HL-60/S4 treated with retinoic acid at 250 ng/mL for 4 days and 3 days (cell line): ENCODE results near the gene PPCS.

Source experiments
- in situ Hi-C: fragments of 300-500 bp; cut with MboI; formaldehyde crosslinking; loops from 2 replicates; pipeline ENCODE4 v1.7.0; 2022; ENCODE audit warnings: low sequenced_read_pairs

Gene PPCS

DNA sequence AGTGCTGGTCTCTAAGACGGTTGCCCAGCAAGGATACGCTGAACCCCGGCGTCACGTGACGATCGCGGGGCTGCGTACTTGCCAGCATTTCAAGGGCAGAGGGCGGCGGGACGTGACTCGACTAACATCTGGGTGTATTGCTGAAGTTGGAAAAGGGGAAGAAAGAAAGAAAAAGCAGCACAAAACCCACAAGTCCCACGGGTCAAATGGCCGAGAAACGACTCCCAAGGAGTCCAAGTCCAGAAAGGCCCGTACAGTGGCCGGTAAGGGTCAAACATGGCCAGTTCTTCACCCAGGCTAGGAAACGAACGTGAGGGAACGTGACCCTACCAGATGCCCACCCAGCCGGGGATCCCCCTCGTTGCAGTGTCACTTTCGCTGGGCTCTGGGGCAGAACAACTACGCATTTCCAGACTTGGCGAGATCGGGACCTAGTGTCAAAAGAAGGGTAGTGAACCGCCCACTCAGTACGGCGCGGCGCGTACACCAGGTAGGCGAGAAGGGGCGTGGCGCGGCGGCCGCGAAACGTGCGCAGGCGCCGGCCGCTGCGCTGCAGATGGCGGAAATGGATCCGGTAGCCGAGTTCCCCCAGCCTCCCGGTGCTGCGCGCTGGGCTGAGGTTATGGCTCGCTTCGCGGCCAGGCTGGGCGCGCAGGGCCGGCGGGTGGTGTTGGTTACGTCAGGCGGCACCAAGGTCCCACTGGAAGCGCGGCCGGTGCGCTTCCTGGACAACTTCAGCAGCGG is at the start of gene PPCS, which contains the start of gene ZMYND12:
TSS of gene PPCS (plus strand) at position 534 of the 744 bp plus-strand sequence. CDS start at position 557, 23 bp downstream.
TSS of gene ZMYND12 (minus strand) at position 13 of the 744 bp plus-strand sequence. CDS start 25 bp downstream, outside the sequence.
- in situ Hi-C loops: no loop called here

DNA sequence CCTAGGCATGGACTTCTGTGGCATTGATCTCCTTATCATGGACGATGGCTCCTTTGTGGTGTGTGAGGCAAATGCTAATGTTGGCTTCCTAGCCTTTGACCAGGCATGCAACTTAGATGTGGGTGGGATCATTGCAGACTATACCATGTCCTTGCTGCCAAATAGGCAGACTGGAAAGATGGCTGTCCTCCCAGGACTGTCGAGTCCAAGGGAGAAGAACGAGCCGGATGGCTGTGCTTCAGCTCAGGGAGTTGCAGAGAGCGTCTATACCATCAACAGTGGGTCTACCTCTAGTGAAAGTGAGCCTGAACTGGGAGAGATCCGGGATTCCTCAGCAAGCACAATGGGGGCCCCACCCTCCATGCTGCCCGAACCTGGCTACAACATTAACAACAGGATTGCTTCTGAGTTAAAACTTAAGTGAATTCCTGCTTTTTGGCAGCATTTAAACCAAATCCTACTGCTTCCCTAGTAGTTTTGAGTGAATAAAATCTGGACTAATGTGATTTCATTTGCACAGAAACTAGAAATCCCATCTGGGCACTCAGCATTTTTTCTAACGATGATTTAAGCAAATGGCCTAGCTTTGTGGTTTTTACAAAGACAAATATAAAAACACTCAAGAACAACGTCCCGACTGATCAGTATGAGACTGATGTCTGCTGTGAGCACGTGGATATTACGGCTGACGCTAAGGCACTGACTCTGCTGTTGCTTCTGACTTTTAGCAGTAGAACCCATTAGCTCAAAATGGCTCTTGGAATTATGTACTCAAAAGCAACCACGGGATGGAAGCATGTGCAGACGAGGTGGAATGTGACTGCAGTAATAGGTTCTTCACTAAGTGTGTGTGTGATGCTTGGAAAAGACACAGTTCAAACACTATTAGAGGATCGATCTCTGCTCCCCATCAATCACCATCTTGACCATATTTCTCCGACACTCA is 41.5 kb upstream of the PPCS start:
- in situ Hi-C loops: no loop called here

DNA sequence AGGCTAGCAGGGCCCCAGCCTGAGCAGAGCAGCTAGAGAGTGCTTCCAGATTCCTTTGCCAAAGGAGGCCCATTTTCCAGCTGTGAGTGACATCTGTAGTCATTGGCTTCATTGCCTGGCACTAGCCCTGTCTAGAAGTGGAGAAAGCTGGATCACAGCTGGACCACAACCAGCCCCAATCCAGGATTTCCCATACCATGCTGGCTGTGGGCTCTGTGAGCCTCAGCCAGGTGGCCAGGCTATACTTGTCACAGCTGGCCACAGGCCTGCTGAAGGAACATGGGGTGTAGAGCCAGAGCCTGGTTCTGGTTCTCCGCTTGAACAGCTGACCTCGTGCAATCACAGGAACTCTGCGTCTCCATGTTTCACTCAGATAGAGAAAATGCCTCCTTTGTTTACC is 39.2 kb upstream of the PPCS start:
- in situ Hi-C loops: no loop called here

DNA sequence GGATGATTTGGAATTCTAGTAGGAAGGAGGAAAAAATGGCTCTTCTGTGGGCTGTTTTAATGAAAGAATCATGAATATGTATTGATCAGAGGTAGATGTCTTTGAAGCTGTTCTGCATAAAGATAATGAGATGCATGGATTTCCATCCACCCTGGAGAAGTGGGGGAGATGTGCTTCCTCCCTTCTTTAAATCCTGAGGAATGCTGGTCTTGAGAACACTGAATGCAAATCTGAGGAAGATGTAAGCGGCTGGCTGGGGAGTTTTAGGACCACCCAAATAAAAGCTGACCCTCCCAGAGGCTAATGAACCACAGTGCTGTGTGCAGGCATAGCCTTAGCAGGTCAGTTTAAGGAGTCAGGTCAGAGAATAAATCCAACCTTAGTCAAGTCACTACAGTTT is 37.8 kb upstream of the PPCS start:
- in situ Hi-C loops: no loop called here

DNA sequence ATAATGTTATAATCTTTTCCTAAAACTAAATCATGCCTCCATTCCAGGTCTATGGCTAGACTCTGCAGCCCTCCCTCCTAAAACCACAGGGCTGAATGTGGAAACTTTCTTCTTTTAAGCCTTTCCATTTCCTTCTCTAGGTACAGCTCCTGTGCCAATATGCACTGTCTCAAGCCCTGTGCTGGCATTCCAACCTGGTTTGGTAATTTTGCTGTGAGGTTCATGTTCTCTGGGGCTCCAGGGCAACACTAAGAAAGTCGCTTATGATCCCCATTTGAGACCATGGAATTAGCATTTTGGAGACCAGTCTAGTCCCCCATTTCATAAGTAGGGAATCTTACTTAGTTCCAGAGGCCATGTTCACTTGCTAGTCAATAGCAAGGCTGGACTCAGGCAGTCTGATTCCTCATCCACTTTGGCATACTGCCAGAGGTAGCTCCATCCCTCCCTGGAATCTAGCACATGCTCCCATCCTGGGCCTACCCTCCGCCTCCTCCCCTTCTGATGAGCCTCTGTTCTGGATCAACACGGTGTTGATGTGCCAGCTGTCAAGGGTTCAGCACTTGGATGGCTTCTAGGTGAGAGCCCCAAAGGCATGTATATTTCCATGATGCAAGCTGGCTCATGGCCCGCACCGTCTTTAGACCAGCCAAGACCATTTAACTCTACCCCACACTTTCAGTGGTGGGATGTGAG is 37.1 kb upstream of the PPCS start:
- in situ Hi-C loops: no loop called here

DNA sequence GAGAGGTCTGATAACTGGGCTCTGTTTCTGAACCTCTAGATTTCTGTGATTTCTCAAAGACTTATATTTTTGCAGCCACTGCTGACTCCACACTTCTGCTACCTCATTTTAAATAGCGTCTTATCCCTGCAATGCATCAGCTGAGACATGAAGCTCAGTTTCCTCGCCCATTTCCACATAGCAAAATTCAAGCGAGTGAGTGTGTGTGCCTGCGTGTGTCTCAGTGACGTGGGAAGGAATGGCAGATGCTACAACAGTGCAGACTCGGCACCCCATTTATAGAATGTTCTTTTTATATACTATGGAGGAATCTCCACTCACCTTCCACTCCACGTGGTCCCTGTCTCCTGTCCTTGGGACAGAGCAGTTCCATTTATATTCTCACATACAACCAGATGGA is 36.2 kb upstream of the PPCS start:
- in situ Hi-C loops: no loop called here

DNA sequence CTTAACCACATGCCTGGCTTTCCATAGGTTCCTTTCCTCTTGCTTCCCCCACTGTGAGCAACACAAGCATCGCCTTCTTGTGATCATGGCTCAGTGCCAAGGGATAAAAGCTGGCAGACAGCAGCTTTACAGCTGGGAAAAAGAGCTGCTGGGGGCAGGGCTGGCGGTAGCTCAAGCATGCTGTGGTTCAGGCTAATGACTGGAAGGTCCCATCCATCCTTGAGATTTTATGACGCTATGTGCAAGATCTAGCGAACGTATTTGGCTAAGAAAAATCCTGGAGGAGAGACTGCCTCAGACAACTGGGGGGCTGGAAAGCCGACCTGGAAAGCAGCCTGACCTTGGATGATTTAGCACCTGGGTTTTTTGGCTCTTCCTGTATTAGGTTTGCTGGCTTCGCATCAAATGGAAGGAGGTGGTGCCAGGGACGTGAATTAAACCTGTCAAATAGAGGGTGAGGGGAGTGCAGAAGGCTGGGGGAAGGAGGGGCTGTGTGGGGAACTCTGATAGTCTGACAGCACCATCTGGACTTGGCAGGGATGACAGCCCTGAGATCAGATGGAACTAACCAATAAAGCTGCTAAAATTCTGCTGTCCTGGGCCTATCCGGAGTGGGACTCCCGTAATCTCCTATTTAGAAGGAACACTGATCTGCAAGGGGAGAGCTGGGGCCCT is 35.3 kb upstream of the PPCS start:
- in situ Hi-C loops: no loop called here

DNA sequence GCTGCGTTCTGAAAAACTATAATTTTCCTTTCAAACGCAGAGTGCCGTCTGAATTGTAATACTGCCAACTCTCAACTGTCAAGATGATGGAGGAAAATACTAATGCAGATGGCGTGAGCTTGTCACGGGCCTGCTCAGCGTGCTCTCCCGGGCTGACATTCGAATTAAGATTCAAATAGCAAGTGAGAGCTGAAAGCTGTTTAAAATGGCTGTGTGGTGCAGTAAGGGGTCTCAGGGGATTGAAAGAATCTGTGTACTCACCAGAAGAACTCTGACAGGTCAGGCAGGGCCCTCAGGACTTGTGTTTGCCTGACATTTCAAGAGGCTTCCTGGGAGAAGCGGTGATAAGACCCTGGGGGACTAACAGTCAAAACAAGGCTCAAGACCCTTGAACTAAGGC is 33.6 kb upstream of the PPCS start:
- in situ Hi-C loops: no loop called here

DNA sequence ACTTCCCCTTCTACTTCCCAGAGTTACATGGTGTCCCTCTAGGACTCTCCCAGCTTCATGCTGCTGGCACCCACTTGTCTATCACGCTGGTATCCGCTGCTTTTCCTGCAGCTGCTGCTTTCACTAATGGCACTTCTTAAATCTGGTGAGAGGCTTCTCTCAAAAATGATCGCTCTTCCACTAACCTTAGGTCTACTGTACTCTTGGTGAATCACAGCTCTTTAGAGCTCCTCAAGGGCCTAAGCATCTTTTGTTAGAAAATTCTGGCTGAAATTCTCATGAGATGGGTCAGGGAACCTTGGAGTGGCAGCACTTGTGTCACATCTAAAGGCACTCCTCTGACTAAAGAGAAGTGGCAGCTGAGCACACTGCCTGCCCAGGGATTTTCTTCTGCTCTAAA is 32.7 kb upstream of the PPCS start:
- in situ Hi-C loops: no loop called here

DNA sequence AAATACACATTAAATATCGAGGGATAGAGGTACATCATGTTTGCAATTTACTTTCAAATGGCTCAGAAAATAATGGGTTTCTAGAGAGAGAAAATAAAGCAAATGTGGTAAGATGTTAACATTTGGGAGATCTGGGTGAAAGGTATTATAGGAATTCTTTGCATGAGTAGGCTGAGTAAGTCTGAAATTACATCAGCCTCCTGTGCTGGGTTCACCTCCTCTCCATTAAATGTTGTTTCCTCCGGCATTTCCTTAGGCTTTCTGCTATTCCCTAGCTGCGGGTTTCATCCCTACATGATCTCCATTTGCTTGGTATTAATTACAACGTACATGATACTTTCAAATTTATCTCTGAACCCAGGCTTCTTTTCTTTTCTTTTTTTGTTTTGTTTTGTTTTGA is 32.1 kb upstream of the PPCS start:
- in situ Hi-C loops: no loop called here

DNA sequence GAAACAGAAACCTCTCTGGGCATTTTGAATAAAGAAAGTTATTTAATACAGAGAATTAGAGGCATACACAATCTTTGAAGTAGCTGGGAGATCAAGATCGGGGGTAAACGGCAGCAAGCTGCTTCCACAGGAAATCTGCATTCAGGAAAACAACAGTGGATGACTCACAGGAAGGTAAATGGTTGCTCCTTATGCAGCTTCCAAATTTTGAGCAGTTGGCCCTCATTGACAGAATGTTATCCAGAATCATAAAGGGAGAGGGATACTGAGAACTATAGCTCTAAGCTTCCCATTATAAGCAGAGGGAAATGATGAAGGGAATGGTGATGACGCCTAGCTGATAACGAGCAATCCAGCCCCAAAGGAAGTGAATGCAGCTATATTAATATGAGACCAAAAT is 29.1 kb upstream of the PPCS start:
- in situ Hi-C loops: no loop called here

DNA sequence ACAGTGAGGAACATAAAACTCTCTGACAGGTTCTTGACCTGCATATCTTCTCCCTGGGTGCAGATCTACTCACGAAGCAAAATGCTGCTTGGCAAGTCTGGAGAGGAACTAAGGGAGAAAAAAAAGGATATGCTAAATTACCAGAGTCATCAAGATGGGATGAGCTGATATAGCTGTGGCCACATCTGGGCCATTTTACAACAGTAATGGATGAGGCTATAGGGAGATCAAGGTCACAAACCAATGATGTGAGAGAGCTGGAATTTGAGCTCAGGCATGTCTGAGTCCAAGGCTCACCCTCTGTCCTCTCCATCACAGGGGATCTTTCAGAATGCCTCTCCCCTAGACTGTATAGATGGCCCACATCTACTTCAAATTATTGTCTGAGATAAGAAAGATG is 26.7 kb upstream of the PPCS start:
- in situ Hi-C loops: no loop called here

DNA sequence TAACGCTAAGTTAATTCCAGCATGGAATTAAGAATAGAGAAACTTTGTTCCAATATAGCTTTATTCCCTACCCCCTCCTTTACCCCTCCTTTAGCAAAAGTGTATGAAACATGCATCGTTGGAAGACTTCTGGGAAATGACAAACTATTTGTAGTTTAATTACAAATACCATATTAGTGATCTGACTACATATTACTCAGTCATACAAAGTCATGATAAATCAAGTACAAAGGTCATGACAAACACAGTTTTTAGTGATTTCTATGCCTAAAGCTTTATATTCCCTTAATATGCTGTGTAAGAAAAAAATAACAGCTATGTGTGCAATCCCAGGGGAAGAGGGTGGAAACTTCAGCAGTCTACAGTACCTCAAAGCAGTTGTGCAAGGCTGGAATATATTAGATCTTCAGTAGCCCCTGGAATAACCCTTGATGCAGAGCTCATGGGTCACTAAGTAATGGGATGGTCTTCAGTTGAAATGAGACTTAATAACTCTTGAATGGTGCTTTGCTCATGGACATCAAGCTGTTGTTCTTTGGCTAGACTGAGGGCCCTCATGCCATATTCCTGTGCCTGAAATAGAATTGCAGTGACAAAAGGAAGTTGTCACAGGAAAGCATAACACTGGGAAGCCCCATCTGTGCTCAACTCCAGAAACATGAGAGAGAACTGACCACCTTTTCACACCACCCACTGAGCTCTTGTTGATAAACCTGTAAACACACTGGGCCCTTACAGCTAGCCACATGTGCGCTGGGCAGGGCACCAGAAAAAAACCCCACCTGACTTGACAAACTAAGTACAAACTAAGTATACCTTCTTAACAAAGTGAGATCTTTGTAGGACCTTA is 25.8 kb upstream of the PPCS start:
- in situ Hi-C loops: no loop called here

DNA sequence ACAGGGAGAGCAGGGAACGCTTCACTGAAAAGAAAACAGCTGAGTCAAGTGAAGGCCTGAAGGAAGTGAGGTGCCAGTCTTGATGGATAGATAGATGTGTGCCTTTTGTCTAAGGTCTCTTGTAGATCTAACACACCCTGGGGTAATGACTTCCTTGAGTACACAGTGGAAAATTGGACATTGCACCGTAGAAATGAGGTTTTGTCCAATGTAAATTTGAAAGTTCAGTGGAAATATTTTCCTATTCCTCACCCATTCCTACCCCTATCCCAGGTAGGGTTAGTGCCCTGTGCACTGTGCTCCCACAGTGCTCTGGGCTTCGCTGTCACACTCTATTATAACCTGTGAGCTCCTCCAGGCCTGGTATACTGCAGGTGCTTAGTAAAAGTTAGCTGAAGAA is 24.8 kb upstream of the PPCS start:
- in situ Hi-C loops: no loop called here

DNA sequence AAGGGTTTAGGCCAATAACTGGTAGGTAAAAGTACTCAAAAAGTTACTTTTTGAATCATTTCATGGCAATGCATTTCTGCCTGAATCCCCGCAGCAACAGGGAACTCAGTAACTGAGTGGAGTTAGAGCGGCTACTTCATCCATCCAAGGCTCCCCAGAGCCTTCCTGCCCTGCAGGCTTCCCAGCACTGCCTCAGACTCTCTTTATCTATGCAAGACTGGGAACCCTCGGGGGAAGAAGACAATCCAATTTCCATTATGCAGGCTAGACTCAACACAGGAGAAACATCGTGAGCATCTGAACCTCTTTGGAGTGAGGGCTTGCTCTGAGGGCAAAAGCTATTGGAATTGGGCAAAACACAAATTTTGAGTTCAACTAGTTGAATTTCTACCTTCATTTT is 23.6 kb upstream of the PPCS start:
- in situ Hi-C loops: no loop called here

DNA sequence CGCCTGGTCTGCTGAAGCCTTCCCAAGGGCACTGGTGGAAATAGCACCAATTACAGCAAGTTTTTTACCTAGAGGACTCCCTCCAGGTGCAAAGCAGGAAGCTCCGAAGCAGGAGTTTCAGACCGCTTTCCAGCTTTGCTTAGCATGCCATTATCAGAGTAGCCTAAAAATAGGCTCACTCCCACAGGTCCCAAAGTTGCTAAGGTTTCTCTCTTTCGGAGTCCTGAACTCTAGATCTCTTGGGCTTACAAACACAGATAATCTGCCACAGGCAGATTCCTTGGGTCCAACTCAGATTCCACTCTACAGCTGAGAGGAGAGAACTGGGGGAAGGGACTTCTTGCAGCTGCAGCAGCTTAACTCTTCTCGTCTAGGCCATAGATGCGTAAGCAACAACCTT is 23.0 kb upstream of the PPCS start:
- in situ Hi-C loops: no loop called here

DNA sequence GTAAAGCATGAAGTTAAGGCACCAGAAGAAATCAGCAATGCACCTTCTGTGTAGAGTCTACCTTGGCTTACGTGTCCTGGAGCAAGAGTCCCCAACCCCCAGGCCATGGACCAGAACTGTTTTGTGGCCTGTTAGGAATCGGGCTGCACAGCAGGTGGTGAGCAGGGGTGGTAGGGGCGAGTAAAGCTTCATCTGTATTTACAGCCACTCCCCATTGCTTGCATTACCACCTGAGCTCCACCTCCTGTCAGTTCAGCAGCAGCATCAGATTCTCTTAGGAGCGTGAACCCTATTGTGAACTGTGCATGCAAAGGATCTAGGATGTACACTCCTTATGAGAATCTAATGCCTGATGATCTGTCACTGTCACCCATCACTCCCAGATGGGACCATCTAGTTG is 22.0 kb upstream of the PPCS start:
- in situ Hi-C loops: no loop called here

DNA sequence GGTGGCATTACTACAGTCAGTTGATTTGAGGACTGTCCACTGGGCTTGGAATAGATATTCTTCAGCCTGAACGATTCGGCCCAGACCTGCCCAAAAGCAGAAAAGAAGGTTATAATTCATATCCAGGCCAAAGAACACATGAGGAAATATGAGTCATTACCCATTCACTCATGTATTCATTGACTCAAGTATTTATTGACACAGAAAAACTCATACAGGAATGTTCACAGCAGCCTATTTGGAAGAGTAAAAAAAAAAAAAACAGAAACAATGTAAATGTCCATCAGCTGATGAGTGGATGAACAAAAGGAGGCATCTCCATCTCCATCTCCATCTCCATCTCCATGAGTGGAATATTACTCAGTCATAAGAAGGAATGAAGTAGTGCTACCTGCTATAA is 16.4 kb upstream of the PPCS start:
- in situ Hi-C loops: no loop called here

DNA sequence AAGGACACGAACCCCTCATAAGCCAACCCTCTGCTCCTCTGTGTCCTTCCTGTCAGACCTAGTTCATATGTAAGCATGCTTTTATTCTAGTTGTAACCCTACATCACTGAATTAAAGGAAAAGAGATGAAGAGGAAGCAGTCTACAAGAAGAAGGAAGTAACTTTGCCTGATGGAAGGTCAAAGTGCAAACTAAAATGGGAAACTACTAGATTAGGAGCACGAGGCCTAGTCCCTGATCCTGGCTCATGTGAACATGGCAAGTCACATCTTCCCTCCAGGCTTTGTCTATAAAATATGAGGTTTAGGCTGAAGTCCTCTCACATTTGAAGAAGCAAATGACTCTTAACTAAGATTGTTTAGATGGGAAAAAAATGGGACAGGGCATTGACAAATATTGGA is 13.7 kb upstream of the PPCS start:
- in situ Hi-C loops: no loop called here

DNA sequence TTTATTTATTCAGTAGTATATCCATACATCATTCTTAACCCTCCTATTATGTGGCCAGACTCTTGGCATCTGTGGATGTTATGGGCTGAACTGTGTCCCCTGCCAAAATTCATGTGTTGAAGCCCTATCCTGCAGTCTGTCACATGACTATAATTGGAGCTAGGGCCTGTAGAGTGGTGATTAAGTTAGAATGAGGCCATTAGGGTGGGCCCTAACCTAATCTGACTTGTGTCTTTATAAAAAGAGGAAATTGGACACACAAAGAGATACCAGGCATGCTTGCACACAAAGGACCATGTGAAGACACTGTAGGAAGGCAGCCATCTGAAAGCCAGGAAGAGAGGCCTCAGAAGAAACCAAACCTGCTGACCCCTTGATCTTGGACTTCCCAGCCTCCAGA is 7.1 kb upstream of the PPCS start:
- in situ Hi-C loops: no loop called here
